ENCODE data around the gene ADAP1.

DNA sequence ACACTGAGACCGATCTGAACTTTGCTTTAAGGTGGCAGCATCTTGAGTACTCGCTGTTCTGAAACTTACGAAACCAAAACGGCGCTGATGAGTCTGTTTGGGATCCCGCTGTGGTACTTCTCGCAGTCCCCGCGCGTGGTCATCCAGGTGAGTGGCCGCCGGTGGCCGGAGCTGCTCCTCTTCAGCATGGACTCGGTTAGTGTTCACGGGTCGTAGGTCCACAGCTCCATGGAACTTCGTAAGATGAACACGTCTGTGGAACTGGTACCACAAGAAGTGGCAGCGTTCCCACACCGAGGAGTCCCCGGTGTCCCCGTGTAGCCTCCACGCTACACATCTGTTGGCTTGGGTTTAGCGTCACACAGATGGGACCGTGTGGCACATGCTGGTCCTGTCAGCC is 88.6 kb downstream of the ADAP1 start:
- TF ChIP-seq GATA2 (IDR thresholded peaks at IDR 0.05; ENCODE audit: low read depth, low read length) (no peak), GATA3 (IDR thresholded peaks at IDR 0.05; ENCODE audit: low read depth, low read length) (no peak)

Data from SH-SY5Y (cell line).